H1 (cell line): ENCODE results near the gene EOLA1. TPM values are rescaled to one million over a fixed set of nuclear protein-coding genes. Genes with fewer than 3 reads are reported as not detected.

Experiments
- CTCF ChIA-PET: fragments of 300-600 bp; sonication (Branson Sonifier 250); formaldehyde crosslinking; loops from one replicate; lab custom pipeline; 2021; ENCODE audit not compliant: partially characterized antibody; lab: Charles Lee
- POLR2A ChIA-PET: fragments of 300-600 bp; sonication (Branson Sonifier 250); formaldehyde crosslinking; loops from one replicate; lab custom pipeline; 2021; ENCODE audit warnings: inconsistent platforms; ENCODE audit not compliant: partially characterized antibody; lab: Charles Lee
- DNase-seq, 2 experiments: peaks; one replicate each; pipeline versions ENCODE4 v3.0.0 to v3.0.0-alpha.2; 2010 to 2022; ENCODE audit warnings: low spot score in 2 of 2, low read depth in 1 of 2, mixed read lengths in 1 of 2
- FAIRE-seq: peaks from 2 replicates; lab custom pipeline; 2011; peaks lifted over from hg19 to GRCh38; lab: Jason Lieb, UNC
- H2AFZ ChIP-seq: 2 replicates; pipeline ENCODE4 v1.8.1; 2012; ENCODE audit warnings: low read length, inconsistent platforms
- H2AK5ac ChIP-seq: 2 replicates; pipeline ENCODE4 v1.6.1; 2013; ENCODE audit warnings: low read depth, low read length
- H2BK120ac ChIP-seq: replicated peaks from 2 replicates; pipeline ENCODE3; 2013; ENCODE audit warnings: low read depth, low read length, inconsistent platforms
- H2BK12ac ChIP-seq: 2 replicates; pipeline ENCODE4 v1.6.1; 2013; ENCODE audit warnings: low read depth, low read length
- H2BK15ac ChIP-seq: 2 replicates; pipeline ENCODE4 v1.6.1; 2013; ENCODE audit warnings: low read length
- H2BK20ac ChIP-seq: 2 replicates; pipeline ENCODE4 v1.6.1; 2013; ENCODE audit warnings: low read length
- H2BK5ac ChIP-seq: 2 replicates; pipeline ENCODE4 v1.6.1; 2013; ENCODE audit warnings: low read depth, low read length
- H3K14ac ChIP-seq: 2 replicates; pipeline ENCODE4 v1.6.1; 2013; ENCODE audit warnings: inconsistent platforms; ENCODE audit not compliant: insufficient read length
- H3K18ac ChIP-seq: 2 replicates; pipeline ENCODE4 v1.6.1; 2013; ENCODE audit warnings: low read length; ENCODE audit errors: extremely low read depth
- H3K23ac ChIP-seq: 2 replicates; pipeline ENCODE4 v1.6.1; 2013; ENCODE audit warnings: inconsistent platforms; ENCODE audit not compliant: insufficient read length
- H3K23me2 ChIP-seq: 2 replicates; pipeline ENCODE4 v1.6.1; 2013; ENCODE audit warnings: low read depth, low read length
- H3K27ac ChIP-seq: 2 replicates; pipeline ENCODE4 v1.6.1; 2011; ENCODE audit warnings: low read depth, low read length, inconsistent platforms
- H3K27me3 ChIP-seq, 4 experiments: replicated peaks in 1 of 4; 1 replicate in 1 of 4; 2 replicates in 3 of 4; pipeline versions ENCODE4 v1.6.1 to v1.8.1; 2011 to 2013; ENCODE audit warnings: low read length in 3 of 4, mild to moderate bottlenecking in 3 of 4, inconsistent platforms in 2 of 4, mixed read lengths in 2 of 4, moderate library complexity in 1 of 4; ENCODE audit not compliant: control insufficient read depth in 3 of 4, insufficient read depth in 3 of 4; ENCODE audit errors: extremely low read depth in 1 of 4
- H3K36me3 ChIP-seq, 4 experiments: 2 replicates each; pipeline versions ENCODE4 v1.6.1 to v1.8.1; 2011 to 2013; ENCODE audit warnings: mild to moderate bottlenecking in 4 of 4, low read length in 3 of 4, moderate library complexity in 2 of 4, control low read depth in 1 of 4, inconsistent platforms in 1 of 4; ENCODE audit not compliant: insufficient read depth in 4 of 4, control insufficient read depth in 2 of 4
- H3K4ac ChIP-seq: replicated peaks from 2 replicates; pipeline ENCODE3; 2013; ENCODE audit warnings: low read length, low read depth, mixed read lengths, inconsistent platforms; ENCODE audit not compliant: insufficient read length
- H3K4me1 ChIP-seq, 4 experiments: replicated peaks in 1 of 4; 1 replicate in 1 of 4; 2 replicates in 3 of 4; pipeline versions ENCODE4 v1.6.1 to v1.8.1; 2011 to 2013; ENCODE audit warnings: low read length in 3 of 4, inconsistent platforms in 2 of 4, mixed read lengths in 1 of 4; ENCODE audit not compliant: insufficient read depth in 4 of 4, control insufficient read depth in 3 of 4
- H3K4me2 ChIP-seq, 2 experiments: 2 replicates each; pipeline versions ENCODE4 v1.6.1 to v1.8.1; 2011 to 2013; ENCODE audit warnings: low read depth in 2 of 2, low read length in 2 of 2, control low read depth in 1 of 2, inconsistent platforms in 1 of 2, mild to moderate bottlenecking in 1 of 2; ENCODE audit not compliant: insufficient read depth in 1 of 2
- H3K4me3 ChIP-seq, 4 experiments: fragments of 200-600, 300-600 bp in 1 of 4; sonication (generic), shearing (Covaris generic), sonication (Bioruptor Twin) in 1 of 4; 2 replicates each; pipeline versions ENCODE4 v1.5.1 to v1.8.1; 2011 to 2016; ENCODE audit warnings: low read length in 4 of 4, low read depth in 3 of 4, control low read depth in 2 of 4, inconsistent platforms in 2 of 4, mild to moderate bottlenecking in 2 of 4, mixed read lengths in 1 of 4, moderate library complexity in 1 of 4; ENCODE audit not compliant: insufficient read depth in 2 of 4; ENCODE audit errors: extremely low read depth in 1 of 4
- H3K56ac ChIP-seq: replicated peaks from 2 replicates; pipeline ENCODE3; 2013; ENCODE audit warnings: low read depth, mild to moderate bottlenecking, mixed read lengths, low read length, inconsistent platforms; ENCODE audit not compliant: insufficient read length
- H3K79me1 ChIP-seq: 2 replicates; pipeline ENCODE4 v1.6.1; 2013; ENCODE audit warnings: low read depth, low read length, control low read depth
- H3K79me2 ChIP-seq, 2 experiments: 2 replicates each; pipeline versions ENCODE4 v1.6.1 to v1.8.1; 2012 to 2013; ENCODE audit warnings: low read length in 2 of 2, mild to moderate bottlenecking in 2 of 2, inconsistent platforms in 1 of 2; ENCODE audit not compliant: insufficient read depth in 2 of 2, control insufficient read depth in 1 of 2
- H3K9ac ChIP-seq, 4 experiments: replicated peaks in 1 of 4; 1 replicate in 1 of 4; 2 replicates in 3 of 4; pipeline versions ENCODE4 v1.6.1 to v1.8.1; 2011 to 2013; ENCODE audit warnings: low read depth in 3 of 4, low read length in 3 of 4, control low read depth in 2 of 4, mild to moderate bottlenecking in 2 of 4, moderate library complexity in 2 of 4, inconsistent platforms in 1 of 4; ENCODE audit errors: extremely low read depth in 1 of 4
- H3K9me3 ChIP-seq, 2 experiments: 2 replicates each; pipeline versions ENCODE4 v1.6.1 to v1.8.1; 2012 to 2013; ENCODE audit warnings: mild to moderate bottlenecking in 2 of 2, moderate library complexity in 2 of 2, control low read depth in 1 of 2, inconsistent platforms in 1 of 2, low read depth in 1 of 2, low read length in 1 of 2, mixed read lengths in 1 of 2; ENCODE audit not compliant: insufficient read depth in 2 of 2
- H4K20me1 ChIP-seq, 2 experiments: replicated peaks in 1 of 2; 2 replicates each; pipeline versions ENCODE3 to v1.8.1; 2011 to 2013; ENCODE audit warnings: inconsistent platforms in 2 of 2, low read length in 2 of 2, mild to moderate bottlenecking in 1 of 2; ENCODE audit not compliant: insufficient read depth in 2 of 2, control insufficient read depth in 1 of 2
- H4K5ac ChIP-seq: 2 replicates; pipeline ENCODE4 v1.6.1; 2013; ENCODE audit warnings: low read length, low read depth, mixed read lengths, inconsistent platforms; ENCODE audit not compliant: insufficient read length
- H4K8ac ChIP-seq: 2 replicates; pipeline ENCODE4 v1.8.0; 2013; ENCODE audit warnings: mild to moderate bottlenecking, moderate library complexity, low read length, inconsistent platforms; ENCODE audit not compliant: insufficient read depth; ENCODE audit errors: extremely low read depth
- H4K91ac ChIP-seq: replicated peaks from 2 replicates; pipeline ENCODE3; 2013; ENCODE audit warnings: low read length, mixed read lengths, inconsistent platforms; ENCODE audit not compliant: insufficient read length
- CBX8 ChIP-seq: fragments of 300-800, 300-1000 bp; sonication (generic); IDR thresholded peaks from 2 replicates; pipeline ENCODE4 v1.7.1; 2016; ENCODE audit warnings: low read depth, low read length, borderline replicate concordance
- CHD1 ChIP-seq: IDR thresholded peaks from 2 replicates; pipeline ENCODE4 v1.6.1; 2012; ENCODE audit warnings: low read depth, low read length, improper control_type of control experiment
- NANOG ChIP-seq: IDR thresholded peaks from 2 replicates; pipeline ENCODE4 v1.6.1; 2011; ENCODE audit warnings: low read length, low read depth, mild to moderate bottlenecking, inconsistent platforms; ENCODE audit not compliant: insufficient read depth, poor library complexity, severe bottlenecking
- PHF8 ChIP-seq: fragments of 200-600 bp; sonication (generic); conservative IDR thresholded peaks from 2 replicates; pipeline ENCODE4 v1.7.1; 2012; ENCODE audit warnings: low read depth, mild to moderate bottlenecking, inconsistent platforms, low read length, moderate library complexity
- RAD21 ChIP-seq, 2 experiments: IDR thresholded peaks in 1 of 2; conservative IDR thresholded peaks in 1 of 2; 2 replicates each; pipeline ENCODE4 v1.6.1; 2011; ENCODE audit warnings: low read depth in 2 of 2, low read length in 2 of 2, improper control_type of control experiment in 1 of 2, inconsistent platforms in 1 of 2, mild to moderate bottlenecking in 1 of 2, moderate library complexity in 1 of 2
- SP4 ChIP-seq: IDR thresholded peaks from 2 replicates; pipeline ENCODE4 v1.6.1; 2012; ENCODE audit warnings: low read length, inconsistent platforms
- WGBS, 2 experiments: shearing (Covaris generic) in 1 of 2; methylation state at CpG; one replicate each; pipeline versions ENCODE4 v1.1.6 to v1.1.7; 2013 to 2015; ENCODE audit warnings: low lambda C conversion rate in 2 of 2, mixed read lengths in 2 of 2, inconsistent platforms in 1 of 2, low coverage in 1 of 2, missing lambda C conversion rate in 1 of 2; ENCODE audit not compliant: insufficient replicate concordance in 2 of 2, insufficient coverage in 1 of 2, insufficient read length in 1 of 2; ENCODE audit errors: extremely low coverage in 1 of 2, missing lambda C conversion rate in 1 of 2; 5-methylcytosine and 5-hydroxymethylcytosine counted together
- polyA plus RNA-seq, 7 experiments: library from polyadenylated mRNA; depleted of rRNA in 3 of 7; stranded (reverse) in 5 of 7; unstranded in 2 of 7; fragments of >200 nt in 5 of 7; fragments of 200-250 nt in 2 of 7; gene quantifications; 1 replicate in 5 of 7; 2 replicates in 1 of 7; 4 replicates in 1 of 7; pipeline versions ENCODE4 v1.2.1 to v1.2.3, GENCODE V29; 2011 to 2013; ENCODE audit warnings: missing spikeins in 2 of 7, mixed read lengths in 2 of 7
- total RNA-seq: library from RNA; stranded (reverse); fragmentation: NEBNext Ultra II Directional; extraction: Animal tissue kit (Norgen Biotek cat#: 25700); gene quantifications from 2 replicates; pipeline ENCODE4 v1.2.1, GENCODE V29; 2021

EOLA1 gene
- total and polyA plus RNA-seq, 2 of the 8 experiments (the other 6 are each of a cell fraction or from before 2014, with no cell fraction given), result 5.4 to 7.6 TPM

- Histone ChIP-seq H3K56ac (no peak overlapping the region), H3K27ac (no peak overlapping the region), H3K9me3 (no peaks in the 10 kb centered on the region), H2BK120ac (no peak overlapping the region), H2BK5ac (no peak overlapping the region), H3K4me2 (no peak overlapping the region), H3K23ac (no peak overlapping the region), H3K18ac (no peak overlapping the region), H2AFZ (no peak overlapping the region), H3K4me3 (no peak overlapping the region), H4K20me1 (no peaks in the 10 kb centered on the region), H3K4ac (no peak overlapping the region), H3K27me3 (no peaks in the 10 kb centered on the region), H4K5ac (no peak overlapping the region), H3K36me3 (no peaks in the 10 kb centered on the region), H2BK12ac (no peak overlapping the region), H3K4me1 (no peaks in the 10 kb centered on the region), H3K9ac (no peak overlapping the region), H2AK5ac (no peak overlapping the region), H2BK20ac (no peak overlapping the region), H2BK15ac (no peak overlapping the region), H4K91ac (no peak overlapping the region), H3K79me2 (no peaks in the 10 kb centered on the region), H3K14ac (no peak overlapping the region), H3K79me1 (no peaks in the 10 kb centered on the region), H4K8ac (no peak overlapping the region), H3K23me2 (no peaks in the 10 kb centered on the region)
- CTCF ChIA-PET, result no interaction called here
- no peak for FAIRE-seq
- WGBS, 2 experiments, result 78% methylated on average over 1 of the region's 2 CpGs; no CpG with 5 or more reads in 1 of the 2 experiments
- POLR2A ChIA-PET, result no interaction called here
- no peak for TF ChIP-seq CHD1
- no peak for TF ChIP-seq PHF8
- no peak for TF ChIP-seq CBX8
- TF ChIP-seq RAD21 (IDR thresholded peaks at IDR 0.05 in 1 of 2, conservative IDR thresholded peaks at IDR 0.05 in 1 of 2; ENCODE audit: low read depth in 2 of 2, low read length in 2 of 2), result no peak
- no peak for TF ChIP-seq NANOG
- TF ChIP-seq SP4, result no peak
- no peak for DNase-seq
These were observed 29.0 kb downstream of the EOLA1 start for GRCh38 chrX:149569770-149570169.
